T-cell (primary cell): ENCODE results near the gene RAI1. TPM values are rescaled to one million over a fixed set of nuclear protein-coding genes. Genes with fewer than 3 reads are reported as not detected.

Source experiments
- ATAC-seq, 4 experiments: fragments of 200-7000 bp in 3 of 4; fragments of 150-1000 bp in 1 of 4; cut with Tn5 transposase; replicated peaks in 1 of 4; 1 replicate in 3 of 4; 2 replicates in 1 of 4; pipeline ENCODE4 v1.10.0; 2021; ENCODE audit warnings: moderate library complexity in 3 of 4, mild to moderate bottlenecking in 2 of 4, moderate number of reproducible peaks in 1 of 4
- CTCF ChIA-PET, 2 donors: fragments of 300-600 bp; sonication (Branson Sonifier 250); formaldehyde crosslinking; loops; one replicate each; lab custom pipeline; 2022; ENCODE audit warnings: antibody characterized with exemption in 2 of 2; lab: Charles Lee
- POLR2A ChIA-PET, 2 donors: fragments of 300-600 bp; sonication (Branson Sonifier 250); formaldehyde crosslinking; loops; one replicate each; lab custom pipeline; 2022; ENCODE audit warnings: antibody characterized with exemption in 2 of 2; lab: Charles Lee
- DNase-seq, 35 experiments: peaks; one replicate each; pipeline versions ENCODE4 v3.0.0 to v3.0.0-alpha.2; 2013 to 2023
- H3K27ac ChIP-seq: one replicate; pipeline ENCODE4 v1.5.1; 2013; ENCODE audit warnings: low read length
- H3K27me3 ChIP-seq, 2 experiments: replicated peaks in 1 of 2; 1 replicate in 1 of 2; 2 replicates in 1 of 2; pipeline versions ENCODE4 v1.6.1 to v1.7.0; 2013; ENCODE audit warnings: low read length in 1 of 2, mixed read lengths in 1 of 2; ENCODE audit not compliant: control insufficient read depth in 2 of 2, insufficient read depth in 2 of 2; ENCODE audit errors: extremely low read depth in 1 of 2
- H3K36me3 ChIP-seq, 2 donors: 1 replicate in 1 of 2; 2 replicates in 1 of 2; pipeline versions ENCODE4 v1.6.1 to v1.7.0; 2013; ENCODE audit warnings: low read length in 1 of 2; ENCODE audit not compliant: control insufficient read depth in 2 of 2, insufficient read depth in 1 of 2; ENCODE audit errors: extremely low read depth in 1 of 2
- H3K4me1 ChIP-seq, 2 experiments: 1 replicate in 1 of 2; 2 replicates in 1 of 2; pipeline versions ENCODE4 v1.6.1 to v1.7.0; 2013; ENCODE audit warnings: low read length in 2 of 2, mixed read lengths in 1 of 2; ENCODE audit not compliant: insufficient read depth in 2 of 2, control insufficient read depth in 1 of 2; ENCODE audit errors: extremely low read depth in 1 of 2
- H3K4me3 ChIP-seq, 2 donors: 1 replicate in 1 of 2; 2 replicates in 1 of 2; pipeline versions ENCODE4 v1.5.1 to v1.7.0; 2013; ENCODE audit warnings: mild to moderate bottlenecking in 2 of 2, low read length in 1 of 2, moderate library complexity in 1 of 2; ENCODE audit not compliant: control insufficient read depth in 1 of 2; ENCODE audit errors: extremely low read depth in 1 of 2
- H3K9me3 ChIP-seq: 2 replicates; pipeline ENCODE4 v1.7.0; 2013
- H3K27ac Mint-ChIP-seq, 2 donors: one replicate each; pipeline ENCODE4 v1.8.0; 2020 to 2021; ENCODE audit warnings: mild to moderate bottlenecking in 2 of 2, mixed read lengths in 2 of 2
- H3K27me3 Mint-ChIP-seq, 2 donors: one replicate each; pipeline ENCODE4 v1.8.0; 2021 to 2022; ENCODE audit warnings: mixed read lengths in 2 of 2
- H3K36me3 Mint-ChIP-seq: one replicate; pipeline ENCODE4 v1.8.0; 2021; ENCODE audit warnings: mixed read lengths
- H3K4me1 Mint-ChIP-seq, 3 donors: one replicate each; pipeline ENCODE4 v1.8.0; 2020 to 2022; ENCODE audit warnings: mixed read lengths in 3 of 3, mild to moderate bottlenecking in 1 of 3
- H3K4me3 Mint-ChIP-seq, 3 donors: one replicate each; pipeline ENCODE4 v1.8.0; 2020 to 2022; ENCODE audit warnings: mild to moderate bottlenecking in 3 of 3, mixed read lengths in 3 of 3, moderate library complexity in 3 of 3
- H3K9me3 Mint-ChIP-seq, 3 donors: one replicate each; pipeline ENCODE4 v1.8.0; 2020 to 2022; ENCODE audit warnings: mixed read lengths in 3 of 3
- WGBS: methylation state at CpG from one replicate; pipeline ENCODE4 v1.1.5; 2013; ENCODE audit warnings: missing lambda C conversion rate; ENCODE audit not compliant: insufficient coverage; 5-methylcytosine and 5-hydroxymethylcytosine counted together
- total RNA-seq, 35 experiments: library from RNA in 6 of 35; stranded (reverse) in 6 of 35; fragments of 120-200 nt in 1 of 35; gene quantifications; one replicate each; pipeline versions ENCODE4 v1.2.1 to v1.2.4 and lab custom pipeline; 2013 to 2026

The RAI1 gene
- total RNA-seq, 5 donors from 2014 or later (not counting 1 experiment from before 2014, with no cell fraction given) = 20.1 to 31.2 (median 24.5) TPM

DNA sequence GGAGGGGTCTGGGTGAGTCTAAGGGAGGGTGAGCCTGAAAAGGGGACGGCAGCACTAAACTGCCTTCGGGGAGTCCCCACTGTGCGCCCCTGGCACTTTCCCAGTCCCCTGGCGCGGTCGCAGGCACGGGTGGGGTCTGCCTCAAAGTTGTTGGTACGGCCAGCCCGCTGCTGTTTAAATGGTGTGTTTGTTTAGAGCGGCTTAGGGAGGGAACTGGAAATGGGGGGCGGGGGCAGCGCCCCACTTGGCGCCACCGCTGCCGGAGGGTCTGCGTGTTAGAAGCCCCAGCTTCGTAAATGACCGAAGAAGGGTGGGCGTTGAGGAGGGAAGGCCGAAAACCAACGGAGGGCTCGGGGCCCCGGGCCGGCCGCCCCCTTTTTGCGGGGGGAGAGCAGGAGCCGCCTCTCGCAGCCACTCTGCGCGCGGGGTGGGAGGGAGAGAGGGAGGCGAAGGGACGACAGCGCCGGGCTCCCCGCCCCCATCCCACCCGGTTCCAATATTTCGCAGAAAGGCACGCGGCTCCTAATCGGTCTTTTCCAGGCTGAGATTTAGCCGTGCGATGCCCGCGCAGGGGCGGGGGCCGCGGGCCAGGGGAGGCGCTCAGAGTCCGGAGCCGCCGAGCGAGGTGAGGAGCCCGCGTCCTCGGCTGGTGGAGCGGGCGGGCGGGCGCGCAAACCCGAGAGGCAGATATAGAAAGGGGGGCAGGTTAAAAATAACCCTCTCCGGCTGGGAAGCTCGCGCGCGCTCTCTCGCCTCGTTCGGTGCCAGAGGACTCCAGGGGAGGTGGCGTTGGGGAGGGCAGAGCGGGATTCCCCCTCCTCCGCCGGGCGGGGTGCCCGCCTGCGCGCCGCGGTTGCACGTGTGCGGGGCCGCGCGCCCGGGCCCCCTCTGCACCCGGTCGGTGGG, 100.6 kb downstream of the RAI1 start:
- H3K27me3 ChIP-seq = peaks cover 0 to 21% of the 10 kb centered on the region in 2 experiments
- H3K9me3 ChIP-seq = no peaks in the 10 kb centered on the region
- peak overlapping the region; percentile 33 to 39 for H3K4me3 ChIP-seq
- Mint-ChIP-seq H3K4me3 (peak overlapping the region; percentile 57 to 91 (median 63)), H3K4me1 (peaks cover 25 to 28% (median 27%) of the 10 kb centered on the region in 3 donors), H3K27me3 (peaks cover 0 to 3% of the 10 kb centered on the region in 2 donors), H3K36me3 (no peaks in the 10 kb centered on the region), H3K9me3 (no peaks in the 10 kb centered on the region), H3K27ac (no peak overlapping the region)
- H3K4me1 ChIP-seq = peaks cover 12 to 41% of the 10 kb centered on the region in 2 experiments
- ATAC-seq (peak; percentile 13 to 52 (median 22)), DNase-seq (peak in 23 of 35 experiments; percentile 18 to 67 (median 35))
- 22% methylated on average over 44 of the region's 88 CpGs for WGBS
- H3K27ac ChIP-seq = no peak overlapping the region
- H3K36me3 ChIP-seq = no peaks in the 10 kb centered on the region
- POLR2A ChIA-PET = no interaction called here
- CTCF ChIA-PET = no interaction called here

DNA sequence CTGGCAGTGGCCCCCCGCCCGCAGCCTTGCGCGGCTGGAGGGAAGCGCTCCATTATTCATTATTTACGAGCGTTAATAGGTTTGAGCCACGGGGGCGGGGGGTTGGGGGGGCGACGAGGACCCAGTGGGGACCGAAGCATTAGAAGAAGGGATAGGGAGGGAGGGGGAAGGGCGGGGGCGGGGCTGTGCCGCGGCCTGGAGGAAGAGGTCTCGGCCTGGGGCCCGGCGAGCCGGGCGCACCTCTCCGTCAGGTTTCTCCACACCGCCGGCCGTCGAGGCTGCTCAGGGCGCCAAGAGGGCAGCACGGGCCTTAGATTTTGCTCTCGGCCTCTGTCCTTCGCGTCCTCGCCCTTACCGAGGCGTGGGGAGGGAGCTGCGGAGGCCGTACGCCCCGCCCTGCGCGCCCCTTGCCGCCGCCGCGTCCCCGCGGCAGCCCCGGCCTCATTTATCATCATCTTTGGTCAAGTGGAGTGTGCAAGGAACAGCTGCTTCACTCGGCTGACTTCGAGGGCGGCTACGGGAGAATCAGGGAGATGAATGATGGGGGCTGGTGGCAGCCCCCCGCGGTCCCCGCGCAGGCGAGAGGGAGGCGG, 101.4 kb downstream of the RAI1 start:
- Histone ChIP-seq H3K27me3 (peaks cover 0 to 21% of the 10 kb centered on the region in 2 experiments), H3K4me3 (peak overlapping the region; percentile 33 to 58), H3K27ac (no peak overlapping the region), H3K4me1 (peaks cover 12 to 41% of the 10 kb centered on the region in 2 experiments), H3K9me3 (no peaks in the 10 kb centered on the region), H3K36me3 (no peaks in the 10 kb centered on the region)
- no peak overlapping the region for H3K27ac Mint-ChIP-seq
- no peaks in the 10 kb centered on the region for H3K9me3 Mint-ChIP-seq
- H3K4me1 Mint-ChIP-seq = peaks cover 25 to 28% (median 27%) of the 10 kb centered on the region in 3 donors
- peaks cover 0 to 3% of the 10 kb centered on the region in 2 donors for H3K27me3 Mint-ChIP-seq
- peak in 3 of 35 experiments; percentile 16 to 22 (median 19) for DNase-seq
- H3K4me3 Mint-ChIP-seq = peak overlapping the region; percentile 65 to 91 (median 76)
- H3K36me3 Mint-ChIP-seq = no peaks in the 10 kb centered on the region
- ChIA-PET POLR2A (no interaction called here), CTCF (interaction anchor here in 1 of 2 donors (0.7 kb wide), 1 partner anchor 8 kb away, joined by 3 read pairs; no protein-coding TSS in a partner anchor)
- 2% methylated on average over 46 of the region's 57 CpGs for WGBS
- peak; percentile 3 to 13 (median 8) for ATAC-seq

GRCh38 chr17:17783116-17783824, 102.0 kb downstream of the RAI1 start:
- CTCF ChIA-PET = interaction anchor here in 1 of 2 donors (0.7 kb wide), 1 partner anchor 9 kb away, joined by 3 read pairs; no protein-coding TSS in a partner anchor
- Mint-ChIP-seq H3K27ac (no peak overlapping the region), H3K4me1 (peaks cover 25 to 29% (median 27%) of the 10 kb centered on the region in 3 donors), H3K9me3 (no peaks in the 10 kb centered on the region), H3K27me3 (peaks cover 0 to 3% of the 10 kb centered on the region in 2 donors), H3K4me3 (peak overlapping the region; percentile 84 to 91 (median 85)), H3K36me3 (no peaks in the 10 kb centered on the region)
- H3K9me3 ChIP-seq = no peaks in the 10 kb centered on the region
- H3K27ac ChIP-seq = no peak overlapping the region
- H3K36me3 ChIP-seq = no peaks in the 10 kb centered on the region
- DNase-seq (peak; percentile 30 to 74 (median 53)), ATAC-seq (peak; percentile 69 to 75 (median 72))
- POLR2A ChIA-PET = no interaction called here
- H3K4me3 ChIP-seq = peak overlapping the region; percentile 49 to 58
- peaks cover 0 to 21% of the 10 kb centered on the region in 2 experiments for H3K27me3 ChIP-seq
- 0% methylated on average over 67 of the region's 75 CpGs for WGBS
- peaks cover 12 to 41% of the 10 kb centered on the region in 2 experiments for H3K4me1 ChIP-seq

- Mint-ChIP-seq H3K9me3 (no peaks in the 10 kb centered on the region), H3K27ac (peak overlapping the region; percentile 74), H3K36me3 (no peaks in the 10 kb centered on the region), H3K4me3 (peak overlapping the region; percentile 84 to 91 (median 85)), H3K27me3 (peaks cover 0 to 3% of the 10 kb centered on the region in 2 donors), H3K4me1 (peaks cover 25 to 29% (median 27%) of the 10 kb centered on the region in 3 donors)
- ChIA-PET CTCF (no interaction called here), POLR2A (no interaction called here)
- Histone ChIP-seq H3K27ac (no peak overlapping the region), H3K9me3 (no peaks in the 10 kb centered on the region), H3K36me3 (peaks cover 0 to 4% of the 10 kb centered on the region in 2 donors), H3K4me3 (peak overlapping the region; percentile 42 to 49), H3K4me1 (peaks cover 12 to 41% of the 10 kb centered on the region in 2 experiments), H3K27me3 (peaks cover 0 to 21% of the 10 kb centered on the region in 2 experiments)
- ATAC-seq = peak in 3 of 4 experiments; percentile 4 to 12 (median 9)
- DNase-seq = peak in 22 of 35 experiments; percentile 14 to 48 (median 31)
- 44% methylated on average over 33 of the region's 37 CpGs for WGBS
Measured at GRCh38 chr17:17783825-17784656, 102.8 kb downstream of the RAI1 start.

- POLR2A ChIA-PET = no interaction called here
Measured at GRCh38 chr17:17784657-17785267, 103.5 kb downstream of the RAI1 start.

More at GRCh38 chr17:17784657-17785267, 103.5 kb downstream of the RAI1 start:
- WGBS = 84% methylated on average over 5 of the region's 7 CpGs
- CTCF ChIA-PET = no interaction called here
- peak overlapping the region in 1 of 2 donors; percentile 75 for H3K27ac Mint-ChIP-seq
- peaks cover 0 to 21% of the 10 kb centered on the region in 2 experiments for H3K27me3 ChIP-seq
- peaks cover 12 to 41% of the 10 kb centered on the region in 2 experiments for H3K4me1 ChIP-seq
- H3K4me1 Mint-ChIP-seq = peaks cover 25 to 29% (median 27%) of the 10 kb centered on the region in 3 donors
- H3K27me3 Mint-ChIP-seq = peaks cover 0 to 3% of the 10 kb centered on the region in 2 donors
- DNase-seq (peak in 21 of 35 experiments; percentile 13 to 63 (median 43)), ATAC-seq (peak in 2 of 4 experiments; percentile 39 to 53)
- peak overlapping the region; percentile 55 to 91 (median 70) for H3K4me3 Mint-ChIP-seq
- peaks cover 0 to 5% of the 10 kb centered on the region in 2 donors for H3K36me3 ChIP-seq
- no peaks in the 10 kb centered on the region for H3K9me3 ChIP-seq
- H3K36me3 Mint-ChIP-seq = no peaks in the 10 kb centered on the region
- H3K27ac ChIP-seq = no peak overlapping the region
- H3K9me3 Mint-ChIP-seq = no peaks in the 10 kb centered on the region
- no peak overlapping the region for H3K4me3 ChIP-seq
